ENCODE data around the gene SUPV3L1. TPM values are rescaled to one million over a fixed set of nuclear protein-coding genes. Genes with fewer than 3 reads are reported as not detected.

The SUPV3L1 gene
- total RNA-seq, 3 donors from 2014 or later: 23.7 to 33.5 (median 27.5) TPM

GRCh38 chr10:69214666-69215131 is 34.7 kb downstream of the SUPV3L1 start:
- ATAC-seq: no peak
- no peaks in the 10 kb centered on the region for H3K9me3 ChIP-seq
- no peak for DNase-seq
- intact Hi-C loops (cut with DNase I, micrococcal nuclease): no loop called here
- no peaks in the 10 kb centered on the region for H3K4me1 ChIP-seq (ENCODE audit: low read depth)
- no peaks in the 10 kb centered on the region for H3K36me3 ChIP-seq (ENCODE audit: low read depth)
- no peak for TF ChIP-seq CTCF (IDR thresholded peaks at IDR 0.05)
- no peak overlapping the region for H3K4me3 ChIP-seq

- Histone ChIP-seq H3K4me3 (no peak overlapping the region), H3K9me3 (no peaks in the 10 kb centered on the region), H3K4me1 (ENCODE audit: low read depth) (no peaks in the 10 kb centered on the region), H3K36me3 (ENCODE audit: low read depth) (no peaks in the 10 kb centered on the region)
- intact Hi-C loops (cut with DNase I, micrococcal nuclease): no loop called here
- TF ChIP-seq CTCF (IDR thresholded peaks at IDR 0.05): no peak
- DNase-seq (no peak), ATAC-seq (no peak)
Observed at GRCh38 chr10:69215405-69216171, 35.6 kb downstream of the SUPV3L1 start.

DNA sequence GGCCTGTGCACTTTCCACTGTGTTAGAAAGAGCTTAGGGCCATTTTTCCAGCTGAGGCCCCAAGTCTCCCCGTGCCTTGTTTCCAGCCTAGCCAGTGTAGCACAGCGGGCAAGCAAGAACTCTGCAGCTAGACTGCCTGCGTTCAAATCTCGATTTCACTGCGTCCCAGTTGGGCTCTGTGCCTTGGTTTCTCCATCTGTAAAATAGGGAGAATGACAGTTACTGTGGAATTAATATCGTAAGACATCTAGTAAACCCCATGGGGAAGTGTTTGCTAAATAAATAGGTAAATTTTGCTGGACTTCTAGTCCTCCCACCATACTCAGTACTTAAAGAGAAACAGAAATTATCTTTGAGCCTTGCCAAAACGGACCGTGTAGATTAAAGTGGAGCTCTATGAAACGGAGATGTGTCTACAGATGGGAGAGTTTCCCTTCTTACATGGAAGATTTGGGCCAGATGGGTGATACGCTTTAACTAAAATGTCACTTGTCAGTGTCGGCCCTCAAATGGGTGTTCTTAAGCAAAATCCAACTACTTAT is 36.6 kb downstream of the SUPV3L1 start:
- intact Hi-C loops (cut with DNase I, micrococcal nuclease): no loop called here
- Histone ChIP-seq H3K9me3 (no peaks in the 10 kb centered on the region), H3K4me3 (no peak overlapping the region), H3K36me3 (ENCODE audit: low read depth) (no peaks in the 10 kb centered on the region), H3K4me1 (ENCODE audit: low read depth) (peaks cover 2% of the 10 kb centered on the region)
- TF ChIP-seq CTCF (IDR thresholded peaks at IDR 0.05): no peak
- DNase-seq: no peak
- no peak for ATAC-seq

- Histone ChIP-seq H3K9me3 (no peaks in the 10 kb centered on the region), H3K4me1 (ENCODE audit: low read depth) (peaks cover 8% of the 10 kb centered on the region), H3K4me3 (no peak overlapping the region), H3K36me3 (ENCODE audit: low read depth) (no peaks in the 10 kb centered on the region)
- no peak for TF ChIP-seq CTCF (IDR thresholded peaks at IDR 0.05)
- DNase-seq: no peak
- intact Hi-C loops (cut with DNase I, micrococcal nuclease): no loop called here
- ATAC-seq: peak; percentile 91
Observed at GRCh38 chr10:69217119-69217754, 37.2 kb downstream of the SUPV3L1 start.

DNA sequence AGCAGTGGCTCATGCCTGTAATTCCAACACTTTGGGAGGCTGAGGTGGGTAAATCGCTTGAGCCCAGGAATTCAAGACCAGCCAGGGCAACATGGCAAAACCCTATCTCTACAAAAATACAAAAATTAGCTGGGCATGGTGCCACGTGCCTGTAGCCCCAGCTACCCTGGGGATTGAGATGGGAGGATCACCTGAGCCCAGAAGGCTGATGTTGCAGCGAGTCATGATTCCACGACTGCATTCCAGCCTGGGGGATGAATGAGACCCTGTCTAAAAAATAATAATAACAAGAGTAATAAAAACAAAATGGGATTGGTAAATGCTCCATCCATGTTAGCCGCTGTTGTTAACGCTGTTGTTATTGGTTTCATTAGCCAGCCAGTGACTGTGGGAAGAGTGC is 38.8 kb downstream of the SUPV3L1 start:
- Histone ChIP-seq H3K4me1 (ENCODE audit: low read depth) (peaks cover 8% of the 10 kb centered on the region), H3K36me3 (ENCODE audit: low read depth) (no peaks in the 10 kb centered on the region), H3K4me3 (no peak overlapping the region), H3K9me3 (no peaks in the 10 kb centered on the region)
- DNase-seq: no peak
- intact Hi-C loops (cut with DNase I, micrococcal nuclease): no loop called here
- no peak for ATAC-seq
- no peak for TF ChIP-seq CTCF (IDR thresholded peaks at IDR 0.05)
